Suprapubic skin (tissue), 4 donors: Measurements from ENCODE around the gene SMAD1. TPM values are rescaled to one million over a fixed set of nuclear protein-coding genes. Genes with fewer than 3 reads are reported as not detected.

ENCODE experiments used
- DNase-seq, 2 donors: peaks; one replicate each; pipeline ENCODE4 v3.0.0-alpha.2; 2019; ENCODE audit warnings: low spot score in 2 of 2
- H3K27ac ChIP-seq: fragments of 200-600 bp; sonication (generic); one replicate; pipeline ENCODE4 v1.5.1; 2019
- H3K27me3 ChIP-seq: fragments of 200-600 bp; sonication (generic); one replicate; pipeline ENCODE4 v1.5.1; 2019
- H3K36me3 ChIP-seq: fragments of 200-600 bp; sonication (generic); one replicate; pipeline ENCODE4 v1.5.1; 2019
- H3K4me1 ChIP-seq: fragments of 200-600 bp; sonication (generic); one replicate; pipeline ENCODE4 v1.5.1; 2019
- H3K4me3 ChIP-seq: fragments of 200-600 bp; sonication (generic); one replicate; pipeline ENCODE4 v1.5.1; 2019; ENCODE audit warnings: mild to moderate bottlenecking
- H3K9me3 ChIP-seq: fragments of 200-600 bp; sonication (generic); one replicate; pipeline ENCODE4 v1.5.1; 2019
- CTCF ChIP-seq, 2 donors: fragments of 200-600 bp in 1 of 2; fragments of 450-650 bp in 1 of 2; sonication (generic) in 1 of 2; IDR thresholded peaks; one replicate each; pipeline ENCODE4 v1.5.1; 2016 to 2019; ENCODE audit warnings: antibody characterized with exemption in 2 of 2, mild to moderate bottlenecking in 1 of 2, moderate library complexity in 1 of 2
- EP300 ChIP-seq: sonication (generic); formaldehyde crosslinking; IDR thresholded peaks from one replicate; pipeline ENCODE4 v1.6.1; 2017; ENCODE audit warnings: antibody characterized with exemption
- POLR2A ChIP-seq, 2 donors: fragments of 450-650 bp; IDR thresholded peaks; one replicate each; pipeline ENCODE4 v1.6.1; 2017; ENCODE audit warnings: antibody characterized with exemption in 2 of 2, mild to moderate bottlenecking in 2 of 2, moderate library complexity in 2 of 2
- POLR2AphosphoS5 ChIP-seq, 3 donors: sonication (generic); formaldehyde crosslinking; IDR thresholded peaks; one replicate each; pipeline ENCODE4 v1.6.1; 2017; ENCODE audit warnings: antibody characterized with exemption in 3 of 3
- WGBS: methylation state at CpG from one replicate; pipeline ENCODE4 v1.1.5; 2018; 5-methylcytosine and 5-hydroxymethylcytosine counted together
- total RNA-seq, 4 donors: library from RNA; depleted of rRNA; stranded (reverse); fragments of >200 nt; gene quantifications; one replicate each; pipeline ENCODE4 v1.1.0, GENCODE V29; 2016

The SMAD1 gene
- total RNA-seq, 4 donors from 2014 or later = 38.0 to 61.7 (median 55.9) TPM

GRCh38 chr4:145492376-145492775, 10.7 kb downstream of the SMAD1 start:
- 95% methylated on average over 3 of the region's 3 CpGs for WGBS
- no peak for TF ChIP-seq EP300
- no peak for TF ChIP-seq CTCF (IDR thresholded peaks at IDR 0.05)
- TF ChIP-seq POLR2A (IDR thresholded peaks at IDR 0.05) = no peak
- no peak for TF ChIP-seq POLR2AphosphoS5 (IDR thresholded peaks at IDR 0.05)
- no peaks in the 10 kb centered on the region for H3K9me3 ChIP-seq
- H3K36me3 ChIP-seq = no peaks in the 10 kb centered on the region
- H3K4me1 ChIP-seq = peaks cover 41% of the 10 kb centered on the region
- H3K27me3 ChIP-seq = no peaks in the 10 kb centered on the region
- H3K4me3 ChIP-seq = no peak overlapping the region
- no peak overlapping the region for H3K27ac ChIP-seq
- DNase-seq = no peak

DNA sequence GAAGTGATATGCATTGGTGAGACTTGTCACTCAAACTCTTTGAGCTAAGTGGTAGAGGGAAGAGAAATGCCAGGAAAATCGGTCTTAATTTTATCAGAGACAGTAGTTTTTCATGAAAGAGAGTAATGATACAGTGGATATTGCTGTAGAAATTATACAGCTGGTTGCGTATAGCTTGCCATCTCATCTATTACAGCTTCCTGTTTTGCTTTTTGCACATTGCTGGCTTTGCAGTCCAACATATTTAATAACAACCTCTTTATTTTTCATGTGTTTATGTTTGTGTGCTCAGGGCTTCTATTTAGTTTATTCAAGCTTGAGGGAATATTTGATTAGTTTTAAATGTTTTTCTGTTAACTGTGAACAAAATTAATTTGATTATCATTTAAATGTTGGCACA, 11.5 kb downstream of the SMAD1 start:
- no peak overlapping the region for H3K4me3 ChIP-seq
- H3K9me3 ChIP-seq = no peaks in the 10 kb centered on the region
- H3K27ac ChIP-seq = no peak overlapping the region
- 59% methylated on average over 2 of the region's 2 CpGs for WGBS
- peaks cover 34% of the 10 kb centered on the region for H3K4me1 ChIP-seq
- TF ChIP-seq POLR2AphosphoS5 (IDR thresholded peaks at IDR 0.05) = no peak
- no peak for TF ChIP-seq POLR2A (IDR thresholded peaks at IDR 0.05)
- no peak for TF ChIP-seq CTCF (IDR thresholded peaks at IDR 0.05)
- no peak for TF ChIP-seq EP300
- H3K27me3 ChIP-seq = no peaks in the 10 kb centered on the region
- no peaks in the 10 kb centered on the region for H3K36me3 ChIP-seq
- no peak for DNase-seq

DNA sequence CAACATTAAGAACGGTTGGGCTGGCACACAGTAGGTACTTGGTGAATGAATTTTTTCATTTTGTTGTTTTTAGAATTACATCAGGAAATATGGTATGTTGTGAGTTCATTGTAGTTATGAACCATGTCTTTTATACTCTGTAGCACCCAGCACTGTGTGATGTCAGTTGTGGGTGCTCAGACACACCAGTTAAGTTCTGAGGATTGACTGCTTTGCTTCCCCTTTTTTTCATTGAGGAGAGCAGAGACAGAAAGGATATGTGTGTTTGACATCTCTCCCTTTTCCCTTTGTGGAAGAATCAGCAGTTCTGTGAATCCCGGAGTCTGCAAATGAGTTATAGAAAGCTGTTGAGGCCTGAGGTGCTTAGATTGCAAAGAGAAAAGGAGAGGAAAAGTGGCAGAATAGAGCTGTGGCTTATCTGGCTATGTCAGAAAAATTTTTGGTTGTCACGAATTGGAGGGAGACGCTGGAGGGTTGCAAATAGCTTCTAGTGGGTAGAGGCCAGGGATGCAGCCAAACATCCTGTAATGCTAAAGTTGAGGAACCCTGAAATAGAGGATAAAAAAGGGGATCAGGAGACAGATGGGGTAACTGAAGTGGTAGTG, 13.1 kb downstream of the SMAD1 start:
- no peak for TF ChIP-seq POLR2AphosphoS5 (IDR thresholded peaks at IDR 0.05)
- no peak for TF ChIP-seq CTCF (IDR thresholded peaks at IDR 0.05)
- TF ChIP-seq EP300 = no peak
- TF ChIP-seq POLR2A (IDR thresholded peaks at IDR 0.05) = no peak
- H3K27ac ChIP-seq = no peak overlapping the region
- no peaks in the 10 kb centered on the region for H3K36me3 ChIP-seq
- no peak overlapping the region for H3K4me3 ChIP-seq
- no peaks in the 10 kb centered on the region for H3K27me3 ChIP-seq
- no peak for DNase-seq
- peaks cover 36% of the 10 kb centered on the region for H3K4me1 ChIP-seq
- 69% methylated on average over 4 of the region's 4 CpGs for WGBS
- H3K9me3 ChIP-seq = no peaks in the 10 kb centered on the region

GRCh38 chr4:145496292-145496691, 14.6 kb downstream of the SMAD1 start:
- Histone ChIP-seq H3K4me1 (peaks cover 34% of the 10 kb centered on the region), H3K4me3 (no peak overlapping the region), H3K9me3 (no peaks in the 10 kb centered on the region), H3K36me3 (no peaks in the 10 kb centered on the region), H3K27me3 (no peaks in the 10 kb centered on the region), H3K27ac (no peak overlapping the region)
- DNase-seq = no peak
- no peak for TF ChIP-seq POLR2AphosphoS5 (IDR thresholded peaks at IDR 0.05)
- no peak for TF ChIP-seq POLR2A (IDR thresholded peaks at IDR 0.05)
- TF ChIP-seq CTCF (IDR thresholded peaks at IDR 0.05) = no peak
- no peak for TF ChIP-seq EP300
- 87% methylated on average over 5 of the region's 5 CpGs for WGBS

GRCh38 chr4:145497199-145498149, 15.8 kb downstream of the SMAD1 start:
- no peak for DNase-seq
- H3K27ac ChIP-seq = no peak overlapping the region
- no peaks in the 10 kb centered on the region for H3K36me3 ChIP-seq
- WGBS = 77% methylated on average over 9 of the region's 9 CpGs
- no peaks in the 10 kb centered on the region for H3K27me3 ChIP-seq
- peaks cover 40% of the 10 kb centered on the region for H3K4me1 ChIP-seq
- H3K9me3 ChIP-seq = no peaks in the 10 kb centered on the region
- TF ChIP-seq POLR2A (IDR thresholded peaks at IDR 0.05) (no peak), CTCF (IDR thresholded peaks at IDR 0.05) (no peak), EP300 (no peak), POLR2AphosphoS5 (IDR thresholded peaks at IDR 0.05) (no peak)
- no peak overlapping the region for H3K4me3 ChIP-seq
